ENCODE results near the gene ARHGEF5. TPM values are rescaled to one million over a fixed set of nuclear protein-coding genes. Genes with fewer than 3 reads are reported as not detected.
"Not testable (repeated sequence)": the region's sequence is repeated elsewhere in the genome, so short reads cannot be mapped to it uniquely, and the experiment has no call there.

Gene ARHGEF5
- total RNA-seq, 1 donor from 2014 or later: 45.8 TPM

DNA sequence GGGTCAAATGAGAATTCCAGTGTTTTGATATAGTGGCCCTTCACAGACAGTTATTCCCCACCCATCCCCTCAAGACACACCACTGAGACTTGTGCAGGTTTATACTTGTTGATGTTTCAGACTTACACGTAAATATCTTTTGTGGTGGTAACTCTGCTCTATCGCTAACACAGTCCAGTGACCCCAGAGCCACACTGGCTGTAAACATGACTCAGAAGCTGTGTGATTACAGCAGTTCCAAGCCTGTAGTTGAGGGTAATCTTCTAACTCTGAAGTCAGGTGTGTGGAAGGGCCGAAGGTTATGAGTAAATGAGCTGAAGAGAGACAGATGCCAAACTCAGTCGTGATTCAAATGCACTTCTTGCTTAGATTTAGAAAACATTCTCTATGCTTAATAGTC lies 28.9 kb downstream of the ARHGEF5 start:
- no peak for DNase-seq (ENCODE audit: low spot score)

DNA sequence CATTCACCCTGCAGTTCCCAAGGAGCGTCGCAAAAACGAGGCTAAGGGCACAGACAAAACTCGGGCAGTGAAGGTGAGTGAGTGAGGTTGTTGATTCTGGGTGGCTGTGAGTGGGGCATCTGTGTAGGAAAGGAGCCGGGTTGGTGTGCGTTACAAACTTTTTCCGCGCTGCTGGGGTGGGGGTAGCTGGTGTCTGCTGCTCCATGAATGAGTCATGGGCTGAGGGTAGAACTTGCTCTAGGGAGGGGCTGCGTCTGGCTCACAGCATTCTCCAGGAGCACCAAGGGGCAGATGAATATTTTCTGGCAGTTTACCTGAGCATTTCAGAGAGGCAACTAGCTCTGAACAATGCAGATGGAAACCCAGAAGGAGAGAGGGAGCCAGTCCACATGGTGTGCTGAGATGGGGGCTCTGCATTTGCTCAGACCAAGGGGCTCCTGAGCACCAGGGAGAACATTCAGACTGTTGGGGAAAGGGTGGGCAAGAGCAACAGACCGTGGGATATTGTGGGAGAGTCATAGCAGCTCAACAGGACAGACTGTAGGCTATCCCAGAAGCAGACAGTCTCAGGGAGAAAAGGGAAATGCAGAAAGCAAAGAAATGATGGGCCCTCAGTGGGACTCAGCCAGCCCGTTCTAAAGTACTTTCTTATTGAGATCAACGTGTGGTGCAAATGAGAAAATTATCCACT lies 29.5 kb downstream of the ARHGEF5 start:
- DNase-seq (ENCODE audit: low spot score): no peak

DNA sequence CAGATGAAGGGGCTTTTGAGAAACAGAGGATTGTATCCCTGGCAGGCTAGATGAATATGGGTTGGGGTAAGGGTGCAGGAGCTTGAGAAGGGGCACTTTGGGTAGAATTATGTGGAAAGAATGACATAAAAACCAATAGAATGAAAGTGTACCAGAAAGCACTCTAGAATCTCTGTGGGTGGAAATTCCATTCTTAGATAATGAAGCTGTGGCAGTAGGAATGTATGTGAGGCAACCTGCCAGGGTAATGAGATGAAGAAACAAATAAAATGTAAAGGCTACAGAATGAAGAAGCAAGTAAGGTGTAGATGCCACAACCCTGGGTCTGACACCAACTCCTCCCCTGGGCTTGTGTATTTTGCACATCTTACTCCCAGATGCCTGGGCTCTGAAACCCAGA lies 31.5 kb downstream of the ARHGEF5 start:
- no peak for DNase-seq (ENCODE audit: low spot score)

DNA sequence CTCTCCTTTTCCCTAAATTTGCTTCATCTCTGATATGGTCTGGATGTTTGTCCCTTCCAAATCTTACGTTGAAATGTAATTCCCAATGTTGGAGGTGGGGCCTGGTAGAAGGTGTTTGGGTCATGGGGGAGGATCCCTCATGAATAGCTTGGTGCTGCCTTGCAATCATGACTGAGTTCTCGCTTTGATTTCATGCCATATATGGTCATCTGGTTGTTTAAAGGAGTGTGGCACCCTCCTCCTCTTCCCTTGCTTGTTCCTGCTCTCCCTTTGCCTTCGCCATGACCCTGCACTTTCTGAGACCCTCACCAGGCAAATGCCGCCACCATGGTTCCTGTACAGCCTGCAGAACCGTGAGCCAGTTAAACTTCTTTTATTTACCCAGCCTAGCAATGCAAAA lies 33.7 kb downstream of the ARHGEF5 start:
- DNase-seq (ENCODE audit: low spot score): no peak

DNA sequence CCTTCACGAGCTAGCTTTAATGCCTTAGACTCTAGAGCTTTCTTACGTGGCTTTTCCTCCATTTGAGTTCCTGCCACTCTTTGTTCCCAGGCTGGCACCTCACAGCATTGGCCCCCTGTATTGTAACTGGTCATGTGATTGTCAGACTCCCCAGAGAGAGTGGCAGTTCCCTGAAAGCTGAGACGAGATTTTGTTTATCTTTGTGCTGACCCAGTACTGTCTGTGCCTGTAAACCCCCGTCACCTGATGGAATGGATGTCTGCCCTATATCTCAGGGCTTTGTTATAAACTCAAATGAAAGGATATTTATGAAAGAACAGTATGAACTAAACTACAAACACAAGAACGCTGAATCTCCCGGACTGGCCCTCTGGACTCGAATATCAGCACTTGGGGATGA lies 35.3 kb downstream of the ARHGEF5 start:
- DNase-seq (ENCODE audit: low spot score): no peak

DNA sequence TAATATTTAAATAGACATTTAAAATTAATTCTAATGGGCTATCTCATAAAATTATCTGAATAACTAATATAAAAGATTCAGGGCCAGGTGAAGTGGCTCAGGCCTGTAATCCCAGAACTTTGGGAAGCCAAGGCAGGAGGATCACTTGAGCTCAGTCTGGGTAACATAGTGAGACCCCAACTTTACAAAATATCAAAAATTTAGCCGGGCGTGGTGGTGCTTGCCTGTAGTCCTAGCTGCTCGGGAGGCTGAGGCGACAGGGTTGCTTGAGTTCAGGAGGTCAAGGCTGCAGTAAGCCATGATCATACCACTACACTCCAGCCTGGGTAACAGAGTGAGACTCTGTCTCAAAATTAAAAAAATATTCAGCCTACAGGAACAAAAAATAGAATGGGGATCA lies 35.8 kb downstream of the ARHGEF5 start:
- no peak for DNase-seq (ENCODE audit: low spot score)

DNA sequence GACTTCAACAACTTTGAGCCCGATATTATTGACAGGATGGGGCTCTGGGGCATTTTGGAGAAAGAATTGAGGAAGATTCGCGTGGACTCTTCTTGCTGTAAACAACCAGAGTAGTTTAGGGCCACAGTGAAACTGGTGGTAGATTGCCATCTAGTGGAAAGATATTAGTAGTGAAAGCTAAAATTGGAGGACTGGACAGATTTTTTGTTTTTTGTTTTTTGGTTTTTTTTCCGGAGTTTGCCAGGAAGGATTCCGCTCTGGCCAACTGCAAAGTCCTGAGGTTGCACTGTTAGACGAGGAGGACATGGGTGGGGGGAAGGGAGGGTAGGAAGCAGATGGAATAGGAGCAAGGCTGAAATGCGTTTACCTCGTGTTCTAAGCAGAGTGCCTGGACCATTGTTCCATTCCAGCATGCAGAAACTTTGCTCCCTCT lies 36.6 kb downstream of the ARHGEF5 start:
- no peak for DNase-seq (ENCODE audit: low spot score)

DNA sequence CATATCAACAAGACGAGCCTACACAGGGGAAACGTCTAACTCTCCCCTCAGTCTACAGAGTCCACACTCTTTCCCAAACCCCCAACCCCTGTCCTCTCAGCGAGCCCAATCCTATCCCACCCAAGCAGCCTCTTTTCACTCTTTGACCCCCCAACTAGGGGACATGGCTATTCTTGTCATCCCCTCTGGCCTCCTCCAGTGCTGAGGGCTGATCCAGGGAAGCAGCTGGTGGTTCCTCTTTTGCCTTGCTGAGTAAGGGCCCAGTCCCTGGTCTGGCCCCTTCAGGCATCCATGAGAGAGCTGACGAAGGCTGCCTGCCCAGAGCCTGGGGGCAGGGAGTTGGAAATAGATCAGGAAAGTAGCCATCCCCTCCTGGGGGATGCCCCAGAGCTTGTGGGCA lies 41.9 kb downstream of the ARHGEF5 start:
- DNase-seq (ENCODE audit: low spot score): no peak

DNA sequence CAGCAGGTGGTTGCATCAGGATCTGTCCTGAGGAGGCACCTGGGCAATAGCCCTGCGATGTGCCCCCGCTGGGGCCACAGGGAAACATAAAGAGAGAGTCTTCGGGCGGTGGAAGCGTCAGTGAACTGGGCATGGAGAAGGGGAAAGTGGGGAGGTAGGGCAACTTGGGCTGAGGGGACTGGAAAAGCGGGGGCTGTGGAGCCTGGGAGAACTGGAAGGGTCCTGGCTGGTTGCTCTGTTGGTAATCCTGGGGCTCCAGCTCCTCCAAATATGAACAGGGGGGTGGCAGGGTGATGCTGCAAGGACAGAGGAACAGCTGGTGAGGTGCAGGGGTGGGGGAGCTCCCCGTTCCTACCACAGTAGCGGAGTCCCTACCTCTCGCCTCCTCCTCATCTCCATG lies 43.1 kb downstream of the ARHGEF5 start:
- no peak for DNase-seq (ENCODE audit: low spot score)

DNA sequence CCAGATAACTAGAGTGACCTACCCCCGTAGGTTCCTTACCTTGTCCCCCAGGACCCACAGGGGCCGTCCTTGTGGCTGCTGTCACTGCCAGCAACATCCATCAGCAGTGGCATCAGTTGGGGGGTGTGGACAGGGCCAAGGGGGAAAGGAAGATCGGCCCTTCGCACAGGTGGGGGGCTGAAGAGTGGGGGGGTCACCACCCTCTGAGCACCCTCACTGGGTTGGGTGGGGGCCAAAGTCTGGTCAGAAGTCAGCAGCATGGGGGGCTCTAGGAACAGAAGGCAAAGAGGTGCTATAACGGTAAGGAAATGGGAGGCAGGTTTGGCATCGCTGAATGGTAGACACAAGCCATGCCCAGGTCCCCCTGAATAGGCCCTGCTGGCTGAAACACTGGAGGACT lies 43.7 kb downstream of the ARHGEF5 start:
- DNase-seq (ENCODE audit: low spot score): no peak

DNA sequence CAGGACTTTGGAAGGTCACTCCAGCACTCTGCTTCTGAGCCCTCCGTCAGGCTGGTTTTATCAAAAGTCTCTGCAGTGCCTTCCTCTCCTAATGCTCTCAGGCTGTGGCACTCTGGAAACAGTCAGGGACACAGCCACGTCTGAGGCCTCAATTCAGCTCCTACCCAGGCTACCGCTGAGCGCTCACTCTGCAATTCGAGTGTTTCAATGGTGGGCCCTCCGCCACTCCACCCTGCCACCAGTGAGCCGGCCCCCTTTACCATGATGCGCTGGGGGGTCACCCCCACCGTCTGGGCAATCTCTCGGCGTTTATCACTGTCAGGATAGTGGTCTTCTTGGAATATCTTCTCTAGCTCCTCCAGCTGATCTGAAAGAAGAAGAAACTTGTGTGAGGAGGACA lies 44.7 kb downstream of the ARHGEF5 start:
- DNase-seq (ENCODE audit: low spot score): no peak

DNA sequence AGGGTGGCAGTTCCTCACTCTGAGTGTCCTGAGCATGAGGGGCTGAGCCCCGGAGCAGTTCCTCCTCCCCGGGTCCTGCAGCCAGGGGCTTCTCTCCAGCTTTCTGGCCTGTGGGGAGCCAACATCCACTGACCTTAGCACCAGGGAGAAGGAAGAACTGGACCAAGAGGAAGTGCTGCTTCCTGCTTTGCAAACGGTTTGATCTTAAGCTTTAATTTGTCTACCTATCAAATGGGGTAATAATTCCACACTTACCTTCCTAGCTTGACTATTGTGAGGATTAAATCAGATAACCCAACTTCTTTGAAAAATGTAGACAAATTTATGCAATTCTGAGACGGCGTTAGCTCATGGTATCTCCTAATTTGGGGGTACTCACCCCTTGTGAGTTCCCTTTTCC lies 46.3 kb downstream of the ARHGEF5 start:
- no peak for DNase-seq (ENCODE audit: low spot score)

DNA sequence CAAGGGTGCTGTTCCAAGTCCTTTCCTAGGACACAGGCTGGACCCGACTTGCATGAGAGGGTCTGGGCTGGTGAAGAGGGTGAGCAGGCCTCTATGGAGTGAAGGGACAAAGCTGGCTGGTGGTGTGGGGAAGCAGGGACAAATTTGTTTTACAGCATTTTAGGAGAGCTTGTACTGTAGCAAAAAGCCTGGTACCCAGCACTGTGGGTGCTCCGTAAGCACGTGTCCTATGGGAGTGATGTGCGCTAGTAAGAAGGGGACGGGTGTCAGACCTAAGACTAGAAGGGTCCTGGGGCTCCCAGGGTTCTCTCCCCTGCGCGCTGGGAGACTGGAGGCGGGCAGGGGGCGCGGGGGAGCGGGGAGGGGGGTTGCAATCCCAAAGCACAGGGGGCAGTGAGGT lies 47.9 kb downstream of the ARHGEF5 start:
- no peak for DNase-seq (ENCODE audit: low spot score)

DNA sequence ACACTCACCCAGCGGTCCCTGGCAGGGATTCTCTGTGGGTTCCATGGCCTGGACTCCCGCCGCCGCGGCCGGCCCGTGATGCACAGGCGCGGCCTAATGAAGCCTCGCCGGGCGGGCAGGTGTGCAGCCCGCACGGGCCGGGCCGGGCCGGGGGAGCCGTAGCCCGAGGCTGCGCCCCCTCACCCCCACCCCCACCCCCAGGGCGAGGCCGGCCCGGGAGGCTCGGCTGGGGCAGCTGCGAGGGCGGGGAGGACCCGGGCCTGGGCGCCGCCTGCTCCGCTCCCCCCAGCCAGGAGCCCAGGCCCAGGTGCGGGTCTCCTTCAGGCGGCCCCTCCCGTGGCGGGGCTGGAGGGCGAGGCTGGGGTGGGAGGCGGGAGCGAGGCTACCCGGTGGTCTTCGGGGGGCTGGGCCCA lies 48.5 kb downstream of the ARHGEF5 start, which contains the start of gene NOBOX:
NOBOX (minus strand) TSS at position 45 of the 413 bp plus-strand sequence.
- no peak for DNase-seq (ENCODE audit: low spot score)

DNA sequence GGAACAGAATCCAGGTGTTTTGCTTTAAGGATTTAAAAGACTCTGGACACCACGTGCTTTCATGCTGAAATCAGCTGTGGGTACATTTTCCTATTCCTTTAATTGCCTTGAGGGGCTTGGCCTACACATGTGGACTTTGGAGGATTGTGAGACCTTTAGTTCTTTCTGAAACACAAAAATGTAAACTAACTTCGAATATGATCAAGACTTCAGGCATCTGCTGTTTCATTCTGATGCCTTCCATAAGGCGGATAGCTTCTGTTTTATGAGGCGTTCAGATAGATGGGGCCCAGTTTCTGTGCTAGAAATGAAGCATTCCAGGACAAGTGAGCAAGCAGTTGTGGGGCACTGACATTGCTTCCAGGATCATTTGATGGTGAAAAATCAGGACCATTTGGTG lies 49.7 kb downstream of the ARHGEF5 start:
- no peak for DNase-seq (ENCODE audit: low spot score)

DNA sequence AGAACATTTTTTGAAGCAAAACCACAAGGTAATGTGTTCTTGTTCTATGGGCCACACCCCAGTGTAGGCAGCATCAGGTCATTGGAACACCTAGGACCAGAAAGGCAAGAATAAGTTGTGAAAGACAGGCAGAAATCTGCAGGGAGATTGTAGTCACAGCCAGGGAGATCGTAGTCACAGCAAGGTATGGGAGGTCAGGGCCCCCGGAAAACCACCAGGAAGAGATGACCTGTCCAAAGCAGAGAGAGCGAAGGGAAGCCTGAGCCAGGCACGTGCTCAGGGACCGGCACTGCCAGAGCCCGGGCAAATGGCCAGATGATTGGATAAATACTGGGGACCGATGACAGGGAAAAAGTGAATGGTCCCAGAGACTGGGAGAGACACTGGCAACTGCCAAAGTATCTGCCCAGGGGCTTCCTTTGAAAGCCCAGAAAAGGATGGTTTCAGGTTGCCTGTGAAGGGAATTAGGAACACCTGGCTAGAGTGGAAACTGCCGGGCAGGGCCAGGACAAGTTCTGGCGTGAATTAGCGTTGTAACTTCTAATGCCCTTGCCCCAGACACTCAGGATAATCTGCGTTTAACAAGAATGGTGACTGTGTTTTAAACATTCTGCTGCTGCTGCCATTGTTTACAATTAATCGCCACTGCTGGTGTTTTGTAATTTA lies 52.2 kb downstream of the ARHGEF5 start:
- no peak for DNase-seq (ENCODE audit: low spot score)

DNA sequence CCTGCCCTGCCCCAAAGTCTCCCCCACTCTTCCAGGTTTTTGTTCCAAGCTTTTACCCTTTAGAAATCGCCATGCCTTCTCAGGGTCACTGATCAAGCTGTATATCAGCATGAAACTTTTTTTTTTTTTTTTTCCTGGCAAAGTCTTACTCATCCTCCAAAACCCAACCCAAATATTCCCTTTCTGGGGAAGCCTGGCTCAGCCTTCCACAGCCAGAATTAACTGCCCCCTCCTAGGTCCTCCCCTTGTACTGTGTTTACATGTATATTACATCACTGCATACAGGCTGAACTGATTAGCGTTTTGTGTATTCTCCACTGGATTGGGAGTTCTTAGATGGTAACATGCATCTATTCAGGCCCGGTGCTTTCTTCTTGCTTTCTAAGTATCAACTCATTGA lies 52.9 kb downstream of the ARHGEF5 start:
- no peak for DNase-seq (ENCODE audit: low spot score)

DNA sequence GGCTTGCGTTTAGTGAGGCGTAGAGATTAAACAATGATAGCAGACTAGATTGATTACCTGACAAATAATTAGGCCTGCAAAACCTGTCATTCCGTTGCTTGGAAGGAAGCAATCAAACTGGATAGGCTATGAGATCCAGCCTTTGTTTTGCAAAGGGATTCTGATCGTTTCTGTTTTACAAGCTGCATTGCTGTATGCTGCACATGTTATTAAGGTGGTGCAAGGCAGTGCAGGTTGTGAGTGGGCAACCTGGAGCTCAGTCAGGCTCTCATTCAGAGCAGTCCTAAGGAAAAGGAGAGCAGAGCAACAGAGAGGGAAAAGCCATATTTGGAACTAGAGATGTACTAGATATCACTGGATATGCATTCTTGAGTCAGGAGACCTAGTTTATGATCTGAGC lies 55.2 kb downstream of the ARHGEF5 start:
- DNase-seq (ENCODE audit: low spot score): no peak

DNA sequence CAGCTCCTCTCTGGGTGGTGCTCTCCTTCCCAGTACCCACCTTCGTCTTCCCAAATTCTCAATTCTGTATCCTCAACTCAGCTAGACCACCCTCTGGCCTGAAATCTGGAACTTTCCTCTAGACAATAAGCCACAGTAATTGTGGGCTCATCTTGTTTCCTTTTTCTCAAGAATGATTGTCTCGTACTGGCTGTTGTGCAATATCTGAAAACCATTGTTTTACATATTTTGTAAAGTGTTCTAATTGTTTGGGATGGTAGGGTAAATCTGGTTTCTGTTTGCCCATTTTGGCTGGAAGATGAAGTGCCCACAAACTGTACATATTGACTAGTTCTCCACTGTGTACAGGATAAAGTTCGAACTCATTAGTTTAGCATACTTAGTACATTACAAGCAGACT lies 59.6 kb downstream of the ARHGEF5 start:
- DNase-seq (ENCODE audit: low spot score): no peak

DNA sequence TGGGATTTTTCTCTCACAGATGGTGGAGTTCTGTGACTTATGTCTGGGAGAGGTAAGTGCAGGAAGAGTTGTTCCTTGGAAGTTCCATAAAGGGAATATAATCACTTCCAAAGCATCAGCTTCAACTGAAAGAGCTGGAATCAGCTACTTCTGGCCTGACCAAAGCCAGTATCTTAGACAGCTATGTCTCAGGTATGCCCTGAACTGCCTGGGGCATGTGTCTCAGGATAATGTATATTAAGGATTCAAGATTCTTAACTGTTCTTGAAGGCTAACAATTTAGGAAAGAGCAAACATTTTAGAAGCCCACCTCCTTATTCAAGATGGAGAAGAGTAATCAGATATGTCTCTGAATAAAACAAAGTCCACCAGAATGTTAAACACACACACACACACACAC lies 60.7 kb downstream of the ARHGEF5 start:
- no peak for DNase-seq (ENCODE audit: low spot score)

DNA sequence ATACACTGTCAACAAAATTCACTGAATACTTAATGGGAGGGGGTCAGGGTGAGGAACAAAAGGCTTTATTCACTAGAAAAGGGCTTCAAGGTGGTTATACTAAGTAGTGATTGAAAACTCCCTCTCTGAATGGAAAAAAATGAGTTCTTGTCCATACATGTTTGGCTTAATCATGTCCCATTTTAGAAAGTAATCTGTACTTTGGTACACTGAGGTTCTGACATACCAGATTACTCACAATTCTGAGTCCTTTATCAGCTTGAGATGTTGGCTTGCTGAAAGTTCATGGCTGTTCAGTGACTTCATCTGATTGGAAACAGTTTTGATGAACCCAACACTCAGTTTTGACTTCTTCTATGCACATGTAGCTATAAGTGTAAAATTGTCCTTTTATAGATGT lies 61.1 kb downstream of the ARHGEF5 start:
- DNase-seq (ENCODE audit: low spot score): no peak

DNA sequence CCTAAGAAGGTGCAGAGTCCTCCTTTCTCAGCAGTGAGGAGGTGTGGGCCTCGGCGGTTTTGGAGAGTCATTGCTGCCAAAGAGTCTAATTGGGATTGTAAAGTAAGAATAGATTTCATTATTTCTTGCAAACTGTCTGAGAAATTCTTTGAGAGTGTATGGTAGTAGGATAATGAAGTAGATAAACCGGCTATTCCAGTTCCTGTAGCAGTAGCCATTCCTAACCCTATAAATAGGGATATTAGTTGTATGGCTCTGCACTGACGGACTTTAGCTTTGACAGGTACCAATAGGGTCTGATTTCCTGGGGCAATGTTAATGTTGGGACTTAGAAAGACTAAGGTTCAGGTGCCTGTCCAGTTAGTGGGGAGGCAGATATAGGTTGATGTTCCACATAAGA lies 63.7 kb downstream of the ARHGEF5 start:
- not testable (repeated sequence) for DNase-seq (ENCODE audit: low spot score)

DNA sequence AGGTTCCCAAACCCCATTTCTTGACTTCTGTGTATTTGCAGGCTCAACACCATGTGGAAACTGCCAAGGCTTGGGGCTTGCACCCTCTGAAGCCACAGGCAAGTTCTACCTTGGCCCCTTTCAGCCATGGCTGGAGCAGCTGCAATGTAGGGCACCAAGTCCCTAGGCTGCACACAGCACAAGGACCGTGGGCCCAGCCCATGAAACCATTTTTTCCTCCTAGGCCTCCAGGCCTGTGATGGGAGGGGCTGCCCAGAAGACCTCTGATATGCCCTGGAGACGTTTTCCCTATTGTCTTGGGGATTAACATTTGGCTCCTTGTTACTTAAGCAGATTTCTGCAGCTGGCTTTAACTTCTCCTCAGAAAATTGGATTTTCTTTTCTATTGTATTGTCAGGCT lies 72.3 kb downstream of the ARHGEF5 start:
- not testable (repeated sequence) for DNase-seq (ENCODE audit: low spot score)

DNA sequence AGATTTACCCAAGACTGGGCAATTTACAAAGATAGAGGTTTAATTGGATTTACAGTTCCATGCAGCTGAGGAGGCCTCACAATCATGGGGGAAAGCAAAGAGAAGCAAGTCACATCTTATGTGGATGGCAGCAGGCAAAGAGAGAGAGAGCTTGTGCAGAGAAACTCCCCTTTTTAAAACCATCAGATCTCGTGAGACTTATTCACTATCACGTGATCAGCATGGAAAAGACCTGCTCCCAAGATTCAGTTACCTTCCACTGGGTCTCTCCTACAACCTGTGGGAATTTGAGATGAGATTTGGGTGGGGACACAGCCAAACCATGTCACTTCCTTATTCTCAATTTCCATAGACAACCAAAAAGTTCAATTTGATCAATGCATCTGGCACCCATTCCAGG lies 73.2 kb downstream of the ARHGEF5 start:
- no peak for DNase-seq (ENCODE audit: low spot score)
